Measurements from ENCODE around the gene CAMSAP1.

Gene CAMSAP1

GRCh38 chr9:135840539-135840938 is 66.8 kb downstream of the CAMSAP1 start:
- DNase-seq (ENCODE audit: low read depth in 2 of 2) = no peak

- no peak for DNase-seq (ENCODE audit: low read depth in 2 of 2)
These were observed 67.2 kb downstream of the CAMSAP1 start for GRCh38 chr9:135840107-135840506.

- no peak for DNase-seq (ENCODE audit: low read depth in 2 of 2)
These were observed 67.8 kb downstream of the CAMSAP1 start for GRCh38 chr9:135839516-135839915.

GRCh38 chr9:135835131-135835530 is 72.2 kb downstream of the CAMSAP1 start:
- no peak for DNase-seq (ENCODE audit: low read depth in 2 of 2)

- DNase-seq (ENCODE audit: low read depth in 2 of 2) = no peak
These were observed 73.5 kb downstream of the CAMSAP1 start for GRCh38 chr9:135833864-135834263.

- no peak for DNase-seq (ENCODE audit: low read depth in 2 of 2)
These were observed 76.8 kb downstream of the CAMSAP1 start for GRCh38 chr9:135830496-135830895.

GRCh38 chr9:135828656-135829055 is 78.7 kb downstream of the CAMSAP1 start:
- DNase-seq (ENCODE audit: low read depth in 2 of 2) = no peak

GRCh38 chr9:135827866-135828580 is 79.3 kb downstream of the CAMSAP1 start:
- DNase-seq (ENCODE audit: low read depth in 2 of 2) = no peak

- DNase-seq (ENCODE audit: low read depth in 2 of 2) = no peak
These were observed 80.0 kb downstream of the CAMSAP1 start for GRCh38 chr9:135827301-135827700.

GRCh38 chr9:135826188-135826545 is 81.2 kb downstream of the CAMSAP1 start:
- DNase-seq (ENCODE audit: low read depth in 2 of 2) = no peak

GRCh38 chr9:135825435-135826187 is 81.7 kb downstream of the CAMSAP1 start:
- DNase-seq (ENCODE audit: low read depth in 2 of 2) = no peak

GRCh38 chr9:135823036-135823435 is 84.3 kb downstream of the CAMSAP1 start:
- DNase-seq (ENCODE audit: low read depth in 2 of 2) = no peak

- no peak for DNase-seq (ENCODE audit: low read depth in 2 of 2)
These were observed 85.0 kb downstream of the CAMSAP1 start for GRCh38 chr9:135822374-135822755.

GRCh38 chr9:135821733-135822373 is 85.5 kb downstream of the CAMSAP1 start:
- DNase-seq (ENCODE audit: low read depth in 2 of 2) = no peak

- no peak for DNase-seq (ENCODE audit: low read depth in 2 of 2)
These were observed 86.2 kb downstream of the CAMSAP1 start for GRCh38 chr9:135821116-135821515.

- no peak for DNase-seq (ENCODE audit: low read depth in 2 of 2)
These were observed 86.7 kb downstream of the CAMSAP1 start for GRCh38 chr9:135820661-135821060.

GRCh38 chr9:135819905-135820304 is 87.4 kb downstream of the CAMSAP1 start:
- no peak for DNase-seq (ENCODE audit: low read depth in 2 of 2)

- DNase-seq (ENCODE audit: low read depth in 2 of 2) = no peak
These were observed 88.4 kb downstream of the CAMSAP1 start for GRCh38 chr9:135818718-135819475.

- DNase-seq (ENCODE audit: low read depth in 2 of 2) = no peak
These were observed 89.2 kb downstream of the CAMSAP1 start for GRCh38 chr9:135817951-135818717.

GRCh38 chr9:135816651-135816970 is 90.7 kb downstream of the CAMSAP1 start:
- DNase-seq (ENCODE audit: low read depth in 2 of 2) = no peak

- DNase-seq (ENCODE audit: low read depth in 2 of 2) = no peak
These were observed 91.3 kb downstream of the CAMSAP1 start for GRCh38 chr9:135815830-135816650.
